SKM-1 treated with dmso at 0.1 percent for 144 hours (cell line): Measurements from ENCODE around the gene GJD3.

Source experiments
- DNase-seq: peaks from one replicate; lab custom pipeline; 2025; ENCODE audit not compliant: unreplicated experiment; lab: John Stamatoyannopoulos, UW

Gene GJD3

DNA sequence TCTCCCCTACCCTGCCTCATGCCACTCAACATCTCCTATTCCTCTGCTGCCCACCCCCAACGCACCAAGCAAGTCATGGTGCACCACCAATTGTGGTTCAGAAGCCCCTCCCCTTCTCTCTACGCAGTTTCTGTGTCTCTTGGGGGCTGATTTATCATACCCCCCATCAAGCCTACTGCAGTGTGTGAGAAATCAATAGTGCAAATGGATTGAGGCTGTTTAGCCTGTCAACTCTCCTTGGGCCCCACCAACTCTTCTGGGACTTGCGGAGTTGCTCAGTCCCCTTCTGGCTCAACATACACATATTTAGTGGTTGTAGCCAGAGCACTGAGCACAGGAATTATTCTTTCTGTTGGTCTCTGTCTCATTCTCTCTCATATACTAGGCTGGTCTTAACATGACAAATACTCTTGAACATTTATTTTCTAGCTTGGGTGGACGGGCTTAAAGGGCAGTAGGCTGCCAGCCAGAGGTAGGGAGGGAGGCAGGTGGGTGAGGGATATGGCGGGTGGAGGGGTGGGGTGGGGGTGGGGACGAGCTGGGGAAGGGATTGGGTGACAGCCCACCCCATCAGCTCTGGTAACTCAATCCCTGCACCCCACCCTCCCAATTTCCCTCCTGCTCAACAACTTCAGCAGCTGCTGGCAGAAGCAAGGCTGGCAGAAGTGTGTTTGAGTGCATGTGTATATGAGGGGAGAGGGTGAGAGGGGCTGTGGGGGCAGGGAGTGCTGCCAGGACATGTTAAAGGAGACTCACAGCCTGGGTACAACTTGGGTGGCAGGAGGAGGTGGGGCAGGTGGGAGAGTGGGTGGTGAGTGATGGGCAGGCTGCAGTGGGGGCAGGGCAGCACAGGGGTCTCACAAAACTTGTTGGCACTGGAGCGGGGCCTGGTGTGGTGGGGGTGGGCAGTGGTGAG lies 50.6 kb downstream of the GJD3 start:
- DNase-seq = no peak
